SH-SY5Y (cell line): ENCODE data around the gene CCDC24.

Experiments used
- GATA2 ChIP-seq: IDR thresholded peaks from 2 replicates; pipeline ENCODE4 v1.6.1; 2011; ENCODE audit warnings: mild to moderate bottlenecking, low read depth, low read length
- GATA3 ChIP-seq: IDR thresholded peaks from 2 replicates; pipeline ENCODE4 v1.6.1; 2011; ENCODE audit warnings: low read depth, mild to moderate bottlenecking, low read length, moderate library complexity

DNA sequence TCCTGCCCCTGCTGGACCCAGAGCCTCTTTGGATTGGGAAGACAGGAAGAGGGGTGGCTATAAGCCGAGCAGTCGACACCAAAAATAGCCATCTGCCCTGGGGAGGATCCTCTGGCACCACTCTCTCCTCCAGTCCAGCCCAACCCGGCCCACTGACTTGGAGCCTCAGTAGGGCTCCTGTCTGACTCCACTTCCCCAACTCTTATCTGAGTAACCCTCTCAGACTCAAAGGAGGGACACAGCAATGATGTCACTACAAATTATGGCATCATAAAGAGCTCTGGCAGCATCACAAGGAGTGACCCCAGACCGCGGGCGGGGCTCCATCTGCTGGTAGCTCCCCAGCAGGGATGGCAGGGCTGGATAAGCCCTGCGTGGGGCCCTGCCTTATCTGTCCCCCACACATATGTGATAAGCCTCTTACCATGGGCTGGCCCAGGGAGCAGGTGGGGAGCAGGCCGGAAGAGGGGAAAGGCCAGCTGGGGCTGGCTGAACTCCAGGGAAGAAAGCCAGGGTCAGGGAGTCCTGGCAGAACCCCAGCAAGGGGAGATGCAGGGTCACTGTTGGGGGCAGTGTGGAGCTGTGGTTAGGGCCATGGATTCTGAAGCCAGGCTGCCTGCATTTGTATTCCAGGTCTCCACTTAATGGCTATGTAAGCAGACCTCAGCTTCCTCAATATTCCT is 44.5 kb downstream of the CCDC24 start:
- TF ChIP-seq GATA2 = peak; percentile 69
- TF ChIP-seq GATA3 = no peak
